SU-DHL-6 (cell line): Measurements from ENCODE around the gene LCTL.

ENCODE experiments used
- EZH2phosphoT487 ChIP-seq: fragments of 200-600 bp; sonication (generic), shearing (Covaris generic); conservative IDR thresholded peaks from 2 replicates; pipeline ENCODE4 v1.6.1; 2018; ENCODE audit warnings: mild to moderate bottlenecking, antibody characterized with exemption, low read length, moderate library complexity, mixed read lengths
- TF ChIP-seq, protein P1 (sequence below): fragments of 200-600 bp; sonication (generic); IDR thresholded peaks from one replicate; pipeline ENCODE4 v1.5.1; 2017; ENCODE audit warnings: antibody characterized with exemption, mild to moderate bottlenecking, low read length, moderate library complexity; ENCODE audit not compliant: insufficient read depth, poor library complexity, severe bottlenecking

DNA sequence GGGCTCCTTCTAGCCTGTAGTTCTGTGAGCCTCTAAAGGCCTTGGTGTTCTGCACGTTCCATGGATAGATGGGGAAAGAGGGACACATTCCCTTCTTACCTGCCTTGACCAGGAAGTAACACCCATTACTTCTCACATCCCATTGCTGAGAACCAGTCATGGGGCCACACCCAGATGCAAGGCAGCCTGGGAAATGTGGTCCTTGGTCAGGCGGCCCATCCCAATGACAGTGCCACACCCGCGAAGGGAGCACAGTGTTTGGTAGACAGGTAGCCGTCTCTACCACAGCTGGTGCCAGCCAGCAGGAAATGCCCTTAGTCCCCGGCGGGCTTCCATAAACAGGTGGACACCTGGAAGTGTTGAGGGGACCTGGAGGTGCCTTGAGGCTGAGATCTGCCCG is 23.2 kb upstream of the LCTL start:
- TF ChIP-seq, protein P1, sequence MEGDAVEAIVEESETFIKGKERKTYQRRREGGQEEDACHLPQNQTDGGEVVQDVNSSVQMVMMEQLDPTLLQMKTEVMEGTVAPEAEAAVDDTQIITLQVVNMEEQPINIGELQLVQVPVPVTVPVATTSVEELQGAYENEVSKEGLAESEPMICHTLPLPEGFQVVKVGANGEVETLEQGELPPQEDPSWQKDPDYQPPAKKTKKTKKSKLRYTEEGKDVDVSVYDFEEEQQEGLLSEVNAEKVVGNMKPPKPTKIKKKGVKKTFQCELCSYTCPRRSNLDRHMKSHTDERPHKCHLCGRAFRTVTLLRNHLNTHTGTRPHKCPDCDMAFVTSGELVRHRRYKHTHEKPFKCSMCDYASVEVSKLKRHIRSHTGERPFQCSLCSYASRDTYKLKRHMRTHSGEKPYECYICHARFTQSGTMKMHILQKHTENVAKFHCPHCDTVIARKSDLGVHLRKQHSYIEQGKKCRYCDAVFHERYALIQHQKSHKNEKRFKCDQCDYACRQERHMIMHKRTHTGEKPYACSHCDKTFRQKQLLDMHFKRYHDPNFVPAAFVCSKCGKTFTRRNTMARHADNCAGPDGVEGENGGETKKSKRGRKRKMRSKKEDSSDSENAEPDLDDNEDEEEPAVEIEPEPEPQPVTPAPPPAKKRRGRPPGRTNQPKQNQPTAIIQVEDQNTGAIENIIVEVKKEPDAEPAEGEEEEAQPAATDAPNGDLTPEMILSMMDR = no peak
- no peak for TF ChIP-seq EZH2phosphoT487
